Testis (tissue), 3 donors: ENCODE data around the gene TSPAN32. TPM values are rescaled to one million over a fixed set of nuclear protein-coding genes. Genes with fewer than 3 reads are reported as not detected.

Experiments
- DNase-seq: peaks from one replicate; pipeline ENCODE4 v3.0.0-alpha.2; 2019
- H3K27ac ChIP-seq, 2 donors: fragments of 200-600 bp; sonication (generic); one replicate each; pipeline ENCODE4 v1.5.1; 2019
- H3K27me3 ChIP-seq: fragments of 200-600 bp; sonication (generic); one replicate; pipeline ENCODE4 v1.5.1; 2019
- H3K36me3 ChIP-seq: fragments of 200-600 bp; sonication (generic); one replicate; pipeline ENCODE4 v1.5.1; 2017; ENCODE audit warnings: low read depth; ENCODE audit errors: missing control alignments
- H3K4me1 ChIP-seq: fragments of 200-600 bp; sonication (generic); one replicate; pipeline ENCODE4 v1.5.1; 2019
- H3K4me3 ChIP-seq, 2 donors: fragments of 200-600 bp; sonication (generic); one replicate each; pipeline ENCODE4 v1.5.1; 2017 to 2019
- H3K9me3 ChIP-seq: fragments of 200-600 bp; sonication (generic); one replicate; pipeline ENCODE4 v1.5.1; 2017
- POLR2A ChIP-seq: fragments of 450-650 bp; IDR thresholded peaks from one replicate; pipeline ENCODE4 v1.6.1; 2017; ENCODE audit warnings: antibody characterized with exemption, mild to moderate bottlenecking, moderate library complexity
- WGBS, 2 donors: methylation state at CpG; one replicate each; pipeline ENCODE4 v1.1.5; 2018; 5-methylcytosine and 5-hydroxymethylcytosine counted together
- intact Hi-C: fragments of 100-400 bp; cut with DNase I; formaldehyde crosslinking; loops from one replicate; pipeline ENCODE4 v1.15.1; 2023; ENCODE audit warnings: low total_unique reads
- polyA plus RNA-seq: library from polyadenylated mRNA; stranded (reverse); fragments of 350-450 nt; fragmentation: Illumina TruSeq; extraction: RNeasy Lipid Tissue Mini Kit (QIAGEN cat#74804); gene quantifications from one replicate; pipeline ENCODE4 v1.2.3, GENCODE V29; 2014; ENCODE audit warnings: low read depth, low replicate concordance; ENCODE audit not compliant: insufficient read depth
- total RNA-seq, 2 donors: library from RNA; depleted of rRNA; stranded (reverse); fragments of >200 nt; gene quantifications; one replicate each; pipeline ENCODE4 v1.2.3, GENCODE V29; 2016
- TF ChIP-seq, protein P1 (sequence below), 3 experiments: fragments of 450-650 bp in 2 of 3; fragments of 200-600 bp in 1 of 3; sonication (generic) in 1 of 3; IDR thresholded peaks; one replicate each; pipeline ENCODE4 v1.5.1; 2016 to 2019; ENCODE audit warnings: antibody characterized with exemption in 3 of 3, mild to moderate bottlenecking in 2 of 3, moderate library complexity in 1 of 3

The TSPAN32 gene
- total and polyA plus RNA-seq, 3 donors from 2014 or later: 1.0 to 1.5 (median 1.1) TPM

DNA sequence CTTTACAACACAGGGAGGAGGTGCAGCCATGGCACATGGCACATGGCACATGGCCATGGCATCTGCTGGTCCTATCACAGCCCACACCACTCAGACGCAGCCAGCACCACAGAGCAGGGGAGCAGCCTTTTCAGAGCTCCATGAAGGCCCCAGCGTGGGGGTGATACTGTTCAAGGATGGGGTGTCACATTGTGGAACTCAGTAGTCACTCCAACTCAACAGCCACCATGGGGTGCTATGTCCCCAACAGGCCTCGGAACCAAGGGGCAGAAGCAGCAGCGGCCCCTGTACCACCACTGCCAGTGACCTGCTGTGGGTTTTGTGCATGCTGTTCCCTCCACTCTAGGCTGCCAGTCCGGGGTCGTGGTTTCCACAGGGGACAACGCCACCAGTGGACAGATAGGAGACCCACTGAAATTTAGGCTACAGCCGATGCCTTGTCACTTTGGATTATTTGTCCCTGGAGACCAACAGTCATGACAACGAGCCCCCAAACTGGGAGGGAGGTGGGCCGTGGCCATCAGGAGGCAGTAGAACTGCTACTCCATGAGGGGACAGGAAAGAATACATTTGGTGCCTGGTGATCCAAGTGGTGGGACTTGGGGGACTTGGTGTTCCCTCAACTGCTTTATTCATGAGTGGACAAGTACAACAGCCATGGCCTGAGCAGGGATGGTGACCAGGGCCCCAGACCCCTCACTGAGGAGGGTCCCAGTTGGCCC, 44.9 kb downstream of the TSPAN32 start:
- no peak overlapping the region for H3K27ac ChIP-seq
- H3K36me3 ChIP-seq: no peaks in the 10 kb centered on the region
- intact Hi-C loops: no loop called here
- H3K9me3 ChIP-seq: no peaks in the 10 kb centered on the region
- 81 to 86% methylated on average over 8 to 10 of the region's 10 CpGs for WGBS, 2 donors
- H3K4me3 ChIP-seq: no peak overlapping the region
- DNase-seq: no peak
- peaks cover 3% of the 10 kb centered on the region for H3K4me1 ChIP-seq
- TF ChIP-seq POLR2A: no peak
- TF ChIP-seq, protein P1, sequence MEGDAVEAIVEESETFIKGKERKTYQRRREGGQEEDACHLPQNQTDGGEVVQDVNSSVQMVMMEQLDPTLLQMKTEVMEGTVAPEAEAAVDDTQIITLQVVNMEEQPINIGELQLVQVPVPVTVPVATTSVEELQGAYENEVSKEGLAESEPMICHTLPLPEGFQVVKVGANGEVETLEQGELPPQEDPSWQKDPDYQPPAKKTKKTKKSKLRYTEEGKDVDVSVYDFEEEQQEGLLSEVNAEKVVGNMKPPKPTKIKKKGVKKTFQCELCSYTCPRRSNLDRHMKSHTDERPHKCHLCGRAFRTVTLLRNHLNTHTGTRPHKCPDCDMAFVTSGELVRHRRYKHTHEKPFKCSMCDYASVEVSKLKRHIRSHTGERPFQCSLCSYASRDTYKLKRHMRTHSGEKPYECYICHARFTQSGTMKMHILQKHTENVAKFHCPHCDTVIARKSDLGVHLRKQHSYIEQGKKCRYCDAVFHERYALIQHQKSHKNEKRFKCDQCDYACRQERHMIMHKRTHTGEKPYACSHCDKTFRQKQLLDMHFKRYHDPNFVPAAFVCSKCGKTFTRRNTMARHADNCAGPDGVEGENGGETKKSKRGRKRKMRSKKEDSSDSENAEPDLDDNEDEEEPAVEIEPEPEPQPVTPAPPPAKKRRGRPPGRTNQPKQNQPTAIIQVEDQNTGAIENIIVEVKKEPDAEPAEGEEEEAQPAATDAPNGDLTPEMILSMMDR (IDR thresholded peaks at IDR 0.05): no peak
- no peaks in the 10 kb centered on the region for H3K27me3 ChIP-seq

- 79 to 85% methylated on average over 9 of the region's 9 CpGs for WGBS, 2 donors
- Histone ChIP-seq H3K36me3 (no peaks in the 10 kb centered on the region), H3K4me3 (no peak overlapping the region), H3K4me1 (peaks cover 3% of the 10 kb centered on the region), H3K27me3 (no peaks in the 10 kb centered on the region), H3K9me3 (no peaks in the 10 kb centered on the region), H3K27ac (no peak overlapping the region)
- TF ChIP-seq, protein P1 (IDR thresholded peaks at IDR 0.05): no peak
- no peak for TF ChIP-seq POLR2A
- no peak for DNase-seq
- intact Hi-C loops: no loop called here
Measured at GRCh38 chr11:2347308-2347830, 45.6 kb downstream of the TSPAN32 start.

DNA sequence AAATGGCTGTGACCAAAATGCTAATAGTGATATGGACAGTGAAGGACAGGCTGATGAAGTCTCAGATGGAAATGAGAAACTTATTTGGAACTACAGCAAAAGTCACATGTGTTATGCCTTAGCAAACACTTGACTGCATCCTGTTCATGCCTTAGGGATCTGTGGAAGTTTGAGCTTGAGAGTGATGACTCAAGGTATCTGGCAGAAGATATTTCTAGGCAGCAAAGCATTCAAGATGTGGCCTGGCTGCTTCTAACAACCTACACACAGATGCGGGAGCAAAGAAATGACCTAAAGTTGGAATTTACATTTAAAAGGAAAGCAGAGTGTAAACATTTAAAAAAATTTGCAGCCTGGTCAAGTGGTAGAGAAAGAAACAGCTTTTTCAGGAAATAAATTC, 47.2 kb downstream of the TSPAN32 start:
- no peaks in the 10 kb centered on the region for H3K36me3 ChIP-seq

DNA sequence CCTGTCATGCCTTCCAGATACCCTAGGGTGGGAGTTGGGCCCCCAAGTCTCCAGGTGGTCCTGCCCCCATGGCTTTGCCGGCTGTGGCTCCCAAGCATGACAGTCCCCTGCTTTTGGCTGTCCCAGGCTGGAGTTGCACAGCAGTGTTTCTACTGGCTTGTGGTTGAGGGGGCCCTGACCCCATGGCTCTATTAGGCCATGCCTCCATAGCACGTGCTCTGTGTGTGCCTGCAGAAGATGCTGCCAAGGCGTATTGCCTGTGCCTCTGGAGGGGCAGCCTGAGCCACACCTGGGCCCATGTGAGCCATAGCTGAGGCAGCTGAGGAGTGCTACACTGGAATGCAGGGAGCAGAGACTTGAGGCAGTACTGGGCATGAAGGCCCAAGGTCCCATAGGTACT, 49.9 kb downstream of the TSPAN32 start:
- no peaks in the 10 kb centered on the region for H3K9me3 ChIP-seq
- TF ChIP-seq, protein P1 (IDR thresholded peaks at IDR 0.05): no peak
- no peak for TF ChIP-seq POLR2A
- H3K27me3 ChIP-seq: no peaks in the 10 kb centered on the region
- WGBS, 2 donors: 76 to 100% methylated on average over 1 to 3 of the region's 3 CpGs
- H3K4me1 ChIP-seq: no peaks in the 10 kb centered on the region
- H3K36me3 ChIP-seq: no peaks in the 10 kb centered on the region
- no peak for DNase-seq
- intact Hi-C loops: no loop called here
- H3K4me3 ChIP-seq: no peak overlapping the region
- H3K27ac ChIP-seq: no peak overlapping the region

More for the DNA sequence above, 47.2 kb downstream of the TSPAN32 start:
- intact Hi-C loops: no loop called here
- Histone ChIP-seq H3K27me3 (no peaks in the 10 kb centered on the region), H3K4me1 (no peaks in the 10 kb centered on the region), H3K27ac (no peak overlapping the region), H3K4me3 (no peak overlapping the region), H3K9me3 (no peaks in the 10 kb centered on the region)
- no peak for TF ChIP-seq POLR2A
- TF ChIP-seq, protein P1 (IDR thresholded peaks at IDR 0.05): no peak
- WGBS, 2 donors: 91 to 100% methylated on average over 1 of the region's 1 CpG
- DNase-seq: no peak

- DNase-seq: no peak
- no peaks in the 10 kb centered on the region for H3K27me3 ChIP-seq
- no peak overlapping the region for H3K27ac ChIP-seq
- no peaks in the 10 kb centered on the region for H3K9me3 ChIP-seq
- no peaks in the 10 kb centered on the region for H3K4me1 ChIP-seq
- intact Hi-C loops: no loop called here
- TF ChIP-seq, protein P1 (IDR thresholded peaks at IDR 0.05): no peak
- no peak for TF ChIP-seq POLR2A
- H3K4me3 ChIP-seq: no peak overlapping the region
- H3K36me3 ChIP-seq: no peaks in the 10 kb centered on the region
- 81 to 83% methylated on average over 4 of the region's 4 CpGs for WGBS, 2 donors
Measured at GRCh38 chr11:2352420-2352819, 50.6 kb downstream of the TSPAN32 start.
